Stimulated activated CD4-positive, alpha-beta T cell treated with anti-CD3 and anti-CD28 coated beads, Interleukin-1b, Interleukin-23, amount 100 ng/mL, for 1 hour (primary cell): ENCODE data around the gene SPINK9.

ENCODE experiments used
- DNase-seq, 2 donors: peaks; one replicate each; pipeline ENCODE4 v3.0.0-alpha.2; 2020; ENCODE audit warnings: low read depth in 2 of 2

Gene SPINK9

DNA sequence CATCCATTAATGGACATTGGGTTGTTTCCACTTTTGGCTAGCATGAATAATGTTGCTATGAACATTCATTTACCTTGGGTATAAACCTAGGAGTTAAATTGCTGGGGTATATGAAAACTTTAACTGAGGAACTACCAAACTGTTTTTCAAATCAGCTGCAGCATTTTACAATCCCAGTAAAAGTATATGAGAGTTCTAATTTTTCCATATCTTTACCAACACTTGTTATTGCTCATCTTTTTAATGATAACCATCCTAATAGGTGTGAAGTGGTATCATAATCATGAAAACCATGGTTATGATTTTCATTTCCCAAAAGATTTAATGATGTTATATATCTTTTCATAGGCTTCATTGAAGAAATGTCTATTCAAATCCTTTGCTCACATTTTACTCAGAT lies 32.9 kb downstream of the SPINK9 start:
- DNase-seq = no peak

DNA sequence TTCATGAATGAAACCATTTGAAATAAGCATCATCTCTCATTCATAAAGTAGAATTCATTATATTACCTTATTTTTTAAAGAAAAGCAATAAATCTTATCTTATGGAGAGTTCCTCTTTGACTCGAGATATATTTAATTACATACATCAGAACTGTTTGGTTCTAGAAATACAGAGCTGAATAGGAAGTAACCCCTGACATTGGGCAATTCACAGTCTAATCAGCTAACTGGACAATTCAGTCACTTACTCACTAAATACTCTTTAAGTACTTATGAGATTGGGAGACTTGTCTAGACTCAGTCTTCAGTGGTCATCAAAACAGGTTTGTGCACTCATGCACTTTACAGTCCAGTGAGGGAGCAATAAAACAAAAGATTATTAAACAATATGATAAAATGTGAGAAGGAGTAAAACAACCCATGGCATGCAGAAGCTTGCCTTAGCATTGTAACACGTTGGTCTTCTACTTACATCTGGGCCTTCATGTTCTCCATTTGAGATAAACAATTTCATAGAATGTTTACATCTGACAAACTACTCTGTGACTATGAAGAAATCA lies 36.9 kb downstream of the SPINK9 start:
- DNase-seq = no peak

DNA sequence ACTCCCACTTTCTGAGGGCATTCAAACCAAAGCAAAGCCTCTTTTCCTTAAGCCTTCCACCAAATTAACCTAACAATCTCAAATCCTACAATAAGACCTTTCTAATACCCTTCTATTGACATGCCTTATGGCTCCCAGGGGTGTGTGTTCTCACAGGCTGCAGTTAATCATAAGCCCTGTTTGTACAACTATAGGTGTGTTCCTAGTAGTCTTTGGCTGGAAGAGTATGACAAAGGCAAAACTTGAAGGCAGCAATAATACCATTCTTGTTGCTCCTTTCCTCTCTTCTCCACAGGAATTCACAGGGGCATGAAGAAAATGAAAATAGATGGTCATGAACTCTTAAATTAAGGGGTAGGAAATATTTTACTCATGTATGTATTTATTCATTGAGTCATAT lies 37.5 kb downstream of the SPINK9 start:
- DNase-seq = no peak

DNA sequence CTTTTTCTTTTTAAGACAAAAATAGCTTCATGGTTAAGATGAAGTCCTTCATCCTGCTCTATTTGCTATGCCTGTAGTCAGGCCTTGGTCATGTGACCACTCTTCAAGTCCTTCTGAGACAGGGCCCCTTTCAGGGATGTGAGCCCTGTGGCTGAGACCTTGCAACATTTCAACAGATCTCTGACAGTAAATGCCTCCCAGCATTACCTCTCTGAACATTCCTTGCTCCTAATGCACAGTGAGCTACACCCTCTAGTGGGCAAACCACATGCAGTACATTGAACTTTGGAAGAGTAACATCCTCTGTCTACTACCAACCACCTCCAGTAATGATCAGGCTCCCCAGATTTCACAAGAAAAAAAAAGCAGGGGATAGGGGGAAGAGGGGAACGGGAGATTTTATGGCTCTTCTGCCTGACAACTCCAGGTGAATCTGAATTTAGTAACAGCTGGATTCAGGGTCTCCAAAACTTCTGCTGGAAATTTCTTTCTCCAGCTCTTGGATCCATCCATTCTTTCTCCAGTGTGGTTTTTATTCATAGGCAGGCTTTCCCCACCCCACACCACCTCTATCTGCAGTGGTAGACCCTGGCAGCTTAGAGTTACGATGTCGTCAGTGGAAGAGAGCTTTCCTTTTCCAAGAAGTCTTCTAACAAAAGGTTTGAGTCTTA lies 39.5 kb downstream of the SPINK9 start:
- DNase-seq = no peak

DNA sequence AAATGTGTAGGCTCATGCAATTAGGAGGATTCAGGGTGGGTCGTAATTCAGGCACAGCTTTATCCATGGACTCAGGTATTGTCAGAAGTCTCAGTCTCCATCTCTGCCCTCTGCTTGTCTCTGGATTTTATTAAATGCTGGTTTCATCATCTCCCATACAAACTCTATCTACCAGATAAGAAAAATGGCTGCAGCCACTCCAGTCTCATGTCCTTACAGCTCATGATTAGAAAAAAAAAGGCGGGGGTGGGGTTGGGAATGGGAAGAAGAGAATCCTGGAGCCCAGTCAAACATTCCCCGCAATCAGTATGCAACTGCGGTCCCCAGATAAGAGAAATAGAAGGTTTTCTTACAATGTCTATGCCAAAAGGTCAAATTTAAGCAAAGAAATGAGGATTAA lies 40.8 kb downstream of the SPINK9 start:
- DNase-seq = no peak

DNA sequence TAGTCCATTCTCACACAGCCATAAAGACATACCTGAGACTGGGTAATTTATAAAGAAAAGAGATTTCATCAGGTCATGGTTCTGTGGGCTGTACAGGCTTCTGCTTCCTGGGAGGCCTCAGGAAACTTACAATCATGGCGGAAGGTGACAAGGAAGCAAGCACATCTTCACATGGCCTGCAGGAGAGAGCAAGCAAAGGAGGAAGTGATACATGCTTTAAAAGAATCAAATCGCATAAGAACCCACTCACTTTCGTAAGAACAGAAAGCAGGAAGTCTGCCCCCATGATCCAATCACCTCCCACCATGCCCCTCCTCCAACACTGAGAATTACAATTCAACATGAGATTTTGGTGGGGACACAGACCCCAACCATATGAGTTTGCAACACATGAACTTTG lies 43.3 kb downstream of the SPINK9 start:
- DNase-seq = no peak

DNA sequence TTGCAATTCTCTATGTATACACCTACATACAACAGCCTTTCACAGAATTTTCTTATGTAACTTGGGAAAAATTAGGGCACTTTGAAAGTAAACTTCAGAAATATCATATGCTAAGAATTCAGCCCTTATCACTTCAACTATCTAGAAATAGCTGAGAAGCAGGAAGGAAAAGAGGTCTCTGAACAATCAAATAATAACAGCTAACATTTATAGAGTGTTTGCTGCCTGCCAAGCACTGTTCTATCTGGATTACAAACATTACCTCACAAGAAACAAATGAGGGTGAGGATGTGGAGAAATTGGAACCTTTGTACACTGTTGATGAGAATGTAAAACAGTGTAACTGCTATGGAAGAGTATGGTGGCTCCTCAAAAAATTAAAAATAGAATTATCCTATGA lies 44.0 kb downstream of the SPINK9 start:
- no peak for DNase-seq

DNA sequence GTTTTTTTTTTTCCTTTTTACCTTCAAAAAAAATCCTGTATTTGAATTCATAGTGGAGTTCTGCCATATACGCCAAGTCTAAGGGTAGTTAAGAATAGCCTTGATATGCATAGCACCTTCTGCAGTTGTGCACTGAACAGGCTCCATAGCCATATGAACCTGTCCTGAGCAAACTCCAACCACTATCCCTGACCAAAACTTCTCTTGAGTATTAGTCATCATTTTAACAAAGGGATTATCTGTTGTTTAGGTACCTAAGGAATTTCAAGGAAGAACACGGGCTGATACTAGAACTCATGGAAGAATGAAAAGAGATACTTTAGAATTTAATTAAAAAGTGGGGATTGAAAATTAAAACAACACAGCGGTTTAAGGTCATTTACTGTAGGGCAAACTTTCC lies 46.5 kb downstream of the SPINK9 start:
- DNase-seq = no peak

DNA sequence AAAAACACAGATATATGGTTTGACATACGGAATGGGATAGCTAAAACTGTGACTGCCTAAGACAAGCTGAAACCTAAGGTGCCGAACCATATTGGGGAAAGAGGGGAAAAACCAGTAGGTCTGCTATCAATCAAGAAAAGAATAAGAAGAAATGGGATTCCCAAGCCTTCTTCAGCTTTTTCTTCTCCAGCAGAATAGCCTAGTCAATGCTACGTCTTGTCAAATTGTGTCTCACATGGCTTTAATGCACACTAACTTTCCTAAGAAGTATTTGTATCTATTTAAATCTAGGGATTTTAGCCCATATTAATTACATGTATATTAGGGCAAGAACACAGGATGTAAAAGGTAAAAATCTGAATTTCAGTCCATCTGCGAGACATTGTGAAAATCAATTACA lies 47.6 kb downstream of the SPINK9 start:
- no peak for DNase-seq

DNA sequence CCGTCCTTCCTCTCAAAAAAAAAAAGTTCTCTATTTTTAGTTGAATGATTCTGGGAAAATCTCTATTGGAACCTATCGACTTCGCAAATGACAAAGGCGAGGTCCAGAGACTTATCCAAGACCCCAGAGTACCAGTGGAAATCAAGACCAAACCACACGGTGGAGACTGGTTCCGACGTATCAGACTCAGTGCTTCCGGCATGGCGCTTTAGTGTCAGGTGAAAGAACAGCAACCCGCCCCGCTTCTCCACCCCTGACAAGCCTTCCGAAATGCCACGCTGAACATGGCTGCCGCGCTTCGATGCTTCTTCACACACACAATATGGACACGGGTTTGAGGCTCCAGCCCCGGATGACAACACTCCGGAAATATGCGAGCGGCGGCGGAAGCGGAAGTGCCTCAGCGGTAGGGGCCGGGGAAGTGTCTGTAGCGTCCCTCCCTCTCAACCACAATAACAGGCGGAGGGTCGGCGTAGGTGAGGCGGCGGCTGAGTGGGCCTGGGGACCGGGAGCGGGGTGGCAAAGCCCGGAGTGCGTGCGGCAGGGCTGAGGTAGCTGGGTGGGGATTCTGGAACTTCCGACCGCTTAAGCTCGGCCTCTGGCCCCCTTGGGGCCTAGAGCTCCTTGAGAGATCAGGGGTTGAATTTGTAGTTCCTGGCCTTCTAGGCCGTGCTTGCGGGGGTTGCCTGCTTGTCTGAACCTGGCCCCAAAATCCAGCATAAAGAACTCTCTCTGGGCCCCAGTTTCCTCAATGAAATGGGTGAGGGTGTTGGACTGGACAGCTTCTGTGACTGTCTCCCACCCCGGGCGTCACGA lies 48.4 kb downstream of the SPINK9 start, which contains the start of gene FBXO38:
TSS of gene FBXO38 (plus strand) at position 395 of the 816 bp plus-strand sequence. CDS start 10,819 bp downstream, outside the sequence.
- peak; percentile 86 to 88 for DNase-seq

DNA sequence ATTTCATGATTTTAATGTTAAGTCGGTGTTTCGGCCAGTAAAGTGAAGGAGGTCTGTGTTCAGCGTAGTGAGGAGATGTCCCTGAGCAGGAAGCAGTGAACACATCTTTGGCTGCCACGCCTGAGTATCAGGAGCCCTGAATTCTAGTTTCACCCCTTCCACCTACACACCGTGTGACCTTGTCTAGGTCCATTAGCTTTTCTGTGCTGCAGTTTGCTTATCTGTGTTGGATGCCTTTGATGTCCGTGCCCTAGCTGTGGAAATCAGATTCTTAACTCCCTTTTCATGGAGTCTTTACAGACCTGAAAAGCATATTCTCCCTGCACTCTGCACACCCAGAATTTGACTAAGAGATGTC lies 49.0 kb downstream of the SPINK9 start:
- no peak for DNase-seq

DNA sequence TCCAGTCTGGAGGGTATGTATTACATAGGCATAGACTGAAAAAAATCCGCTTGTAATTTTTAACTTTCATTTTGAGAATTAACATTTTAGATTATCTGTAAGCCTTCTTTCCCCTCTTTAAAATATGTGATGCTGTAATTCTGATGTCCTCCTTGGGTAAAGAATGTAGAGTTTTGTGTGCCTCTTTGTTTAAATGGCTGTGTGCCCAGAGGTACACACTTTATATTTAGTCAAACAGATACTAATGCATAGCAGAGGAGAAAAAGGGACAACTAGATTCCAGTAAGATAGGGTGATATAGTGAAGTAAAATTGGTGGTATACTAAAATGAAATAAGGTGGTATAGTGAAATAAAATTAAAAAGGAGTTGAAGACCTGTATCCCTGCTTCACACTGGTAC lies 49.7 kb downstream of the SPINK9 start:
- DNase-seq = no peak

DNA sequence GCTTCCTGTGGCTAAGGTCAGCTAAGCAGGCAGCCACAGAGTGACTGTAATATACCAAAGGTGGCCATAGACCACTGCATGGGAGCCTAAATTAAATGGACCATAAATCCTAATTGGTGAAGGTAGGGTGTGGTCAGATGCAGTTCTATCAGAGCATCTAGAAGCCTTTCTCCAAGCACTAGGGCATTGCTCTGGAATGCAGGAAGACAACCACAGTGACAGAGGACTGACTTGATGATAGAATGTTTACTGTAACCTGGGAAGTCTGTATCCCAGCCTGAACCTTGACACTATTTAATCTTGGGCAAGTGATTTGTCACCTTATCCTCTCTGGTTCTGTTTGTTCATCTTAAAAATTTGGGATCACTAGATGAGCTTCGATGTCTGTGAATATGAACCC lies 50.7 kb downstream of the SPINK9 start:
- no peak for DNase-seq

DNA sequence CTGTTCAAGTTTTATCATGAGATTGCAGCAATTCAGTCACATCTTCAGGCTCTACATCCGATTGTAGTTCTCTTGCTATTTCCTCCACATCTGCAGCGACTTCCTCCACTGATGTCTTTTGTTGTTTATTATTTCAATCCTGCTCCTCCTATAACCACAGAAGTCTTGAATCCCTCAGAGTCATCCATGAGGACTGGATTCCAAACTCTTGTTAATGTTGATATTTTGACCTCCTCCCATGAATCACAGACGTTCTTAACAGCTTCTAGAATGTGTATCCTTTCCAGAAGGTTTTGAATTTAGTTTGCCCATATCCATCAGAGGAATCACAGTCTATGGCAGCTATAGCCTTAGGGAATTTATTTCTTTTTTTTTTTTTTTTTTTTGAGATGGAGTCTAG lies 52.0 kb downstream of the SPINK9 start:
- DNase-seq = no peak

DNA sequence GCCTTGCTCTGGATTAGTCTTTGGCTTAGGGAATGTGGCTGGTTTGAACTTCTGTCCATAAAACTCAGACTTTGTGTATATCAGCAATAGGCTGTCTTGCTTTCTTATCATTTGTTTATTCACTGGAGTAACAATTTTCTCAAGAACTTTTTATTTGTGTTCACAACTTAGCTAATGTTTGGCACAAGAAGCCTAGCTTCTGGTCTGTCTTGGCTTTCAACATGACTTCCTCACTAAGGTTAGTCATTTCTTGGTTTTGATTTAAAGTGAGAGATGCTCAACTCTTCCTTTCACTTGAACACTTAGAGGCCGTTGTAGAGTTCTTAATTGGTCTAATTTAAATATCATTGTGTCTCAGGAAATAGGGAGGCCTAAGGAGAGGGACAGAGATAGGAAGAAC lies 53.3 kb downstream of the SPINK9 start:
- no peak for DNase-seq
